ENCODE results near the gene OR56A5. TPM values are rescaled to one million over a fixed set of nuclear protein-coding genes. Genes with fewer than 3 reads are reported as not detected.
"Not testable (repeated sequence)": the region's sequence is repeated elsewhere in the genome, so short reads cannot be mapped to it uniquely, and the experiment has no call there.

Gene OR56A5
- total RNA-seq, 4 donors from 2014 or later: not detected

- intact Hi-C loops (cut with DNase I): no loop called here
- WGBS, 2 donors: 22 to 45% methylated on average over 1 of the region's 1 CpG
- no peaks in the 10 kb centered on the region for H3K36me3 ChIP-seq
- H3K27ac ChIP-seq: no peak within 1 kb of the TSS
- H3K27me3 ChIP-seq: no peaks in the 10 kb centered on the region
- H3K4me1 ChIP-seq: no peaks in the 10 kb centered on the region
- no peaks in the 10 kb centered on the region for H3K9me3 ChIP-seq
- TF ChIP-seq CTCF (IDR thresholded peaks at IDR 0.05) (no peak), POLR2A (IDR thresholded peaks at IDR 0.05) (no peak)
- no peak for DNase-seq
- H3K4me3 ChIP-seq: no peak within 1 kb of the TSS
These were observed 18.6 kb upstream of the OR56A5 start, which contains the start of gene OR52L1 for GRCh38 chr11:5986885-5987284. Gene OR52L1, minus strand, starts transcription at chr11:5986985. Its CDS starts 55 bp downstream, at chr11:5986930.

GRCh38 chr11:5983443-5983842 lies 15.1 kb upstream of the OR56A5 start:
- no peaks in the 10 kb centered on the region for H3K36me3 ChIP-seq
- intact Hi-C loops (cut with DNase I): no loop called here
- DNase-seq: no peak
- no peak for TF ChIP-seq CTCF (IDR thresholded peaks at IDR 0.05)
- TF ChIP-seq POLR2A (IDR thresholded peaks at IDR 0.05): no peak
- no peaks in the 10 kb centered on the region for H3K27me3 ChIP-seq
- no peak overlapping the region for H3K27ac ChIP-seq
- H3K9me3 ChIP-seq: no peaks in the 10 kb centered on the region
- H3K4me3 ChIP-seq: no peak overlapping the region
- WGBS, 2 donors: 38 to 58% methylated on average over 1 of the region's 1 CpG
- H3K4me1 ChIP-seq: no peaks in the 10 kb centered on the region

GRCh38 chr11:5973530-5973929 lies 5.2 kb upstream of the OR56A5 start:
- TF ChIP-seq CTCF (IDR thresholded peaks at IDR 0.05): no peak

GRCh38 chr11:5967708-5968107 lies 586 bp downstream of the OR56A5 start:
- 18 to 64% methylated on average over 3 of the region's 3 CpGs for WGBS, 2 donors
- intact Hi-C loops (cut with DNase I): no loop called here
- no peak for DNase-seq

More at GRCh38 chr11:5973530-5973929, 5.2 kb upstream of the OR56A5 start:
- no peak for DNase-seq
- Histone ChIP-seq H3K27ac (no peak overlapping the region), H3K9me3 (no peaks in the 10 kb centered on the region), H3K4me1 (no peaks in the 10 kb centered on the region), H3K4me3 (no peak overlapping the region), H3K27me3 (no peaks in the 10 kb centered on the region), H3K36me3 (no peaks in the 10 kb centered on the region)
- 33 to 69% methylated on average over 1 of the region's 1 CpG for WGBS, 2 donors
- intact Hi-C loops (cut with DNase I): no loop called here

GRCh38 chr11:5966958-5967357 lies 1.3 kb downstream of the OR56A5 start:
- H3K9me3 ChIP-seq: peaks cover 0 to 7% (median 0%) of the 10 kb centered on the region in 3 donors
- TF ChIP-seq POLR2A (IDR thresholded peaks at IDR 0.05) (no peak), CTCF (IDR thresholded peaks at IDR 0.05) (no peak)
- no peak overlapping the region for H3K4me3 ChIP-seq
- 52 to 61% methylated on average over 2 of the region's 2 CpGs for WGBS, 2 donors
- no peaks in the 10 kb centered on the region for H3K4me1 ChIP-seq
- DNase-seq: no peak
- no peak overlapping the region for H3K27ac ChIP-seq
- no peaks in the 10 kb centered on the region for H3K36me3 ChIP-seq
- H3K27me3 ChIP-seq: no peaks in the 10 kb centered on the region
- intact Hi-C loops (cut with DNase I): no loop called here

More at GRCh38 chr11:5967708-5968107, 586 bp downstream of the OR56A5 start:
- Histone ChIP-seq H3K4me3 (no peak overlapping the region), H3K27ac (no peak overlapping the region), H3K27me3 (no peaks in the 10 kb centered on the region), H3K4me1 (no peaks in the 10 kb centered on the region), H3K9me3 (peaks cover 0 to 7% (median 0%) of the 10 kb centered on the region in 3 donors), H3K36me3 (no peaks in the 10 kb centered on the region)
- TF ChIP-seq POLR2A (IDR thresholded peaks at IDR 0.05) (no peak), CTCF (IDR thresholded peaks at IDR 0.05) (no peak)

- H3K9me3 ChIP-seq; H3K36me3 ChIP-seq; H3K27me3 ChIP-seq; H3K27ac ChIP-seq; H3K4me3 ChIP-seq; DNase-seq; intact Hi-C loops (cut with DNase I); H3K4me1 ChIP-seq: not testable (repeated sequence)
- no CpG with 5 or more reads among the region's 40 CpGs for WGBS, 2 donors
These were observed 7.5 kb downstream of the OR56A5 start for GRCh38 chr11:5960704-5961320.

All from esophagus squamous epithelium (tissue), 5 donors.